Astrocyte (in vitro differentiated cells and primary cell): ENCODE data around the gene TRIM41. TPM values are rescaled to one million over a fixed set of nuclear protein-coding genes. Genes with fewer than 3 reads are reported as not detected.

Source experiments
- DNase-seq: peaks from one replicate; pipeline ENCODE4 v3.0.0-alpha.2; 2010; ENCODE audit warnings: low read depth
- FAIRE-seq: peaks from 2 replicates; lab custom pipeline; 2011; peaks lifted over from hg19 to GRCh38; lab: Jason Lieb, UNC
- H2AFZ ChIP-seq: 2 replicates; pipeline ENCODE4 v1.6.0; 2012; ENCODE audit warnings: low read depth, low read length, inconsistent platforms
- H3K27ac ChIP-seq: 2 replicates; pipeline ENCODE4 v1.5.1; 2011; ENCODE audit warnings: low read depth, low read length, inconsistent platforms
- H3K27me3 ChIP-seq: 2 replicates; pipeline ENCODE4 v1.6.0; 2011; ENCODE audit warnings: low read length, inconsistent platforms; ENCODE audit not compliant: insufficient read depth
- H3K36me3 ChIP-seq: 2 replicates; pipeline ENCODE4 v1.5.1; 2011; ENCODE audit warnings: low read length, inconsistent platforms; ENCODE audit not compliant: insufficient read depth
- H3K4me1 ChIP-seq: 2 replicates; pipeline ENCODE4 v1.5.1; 2011; ENCODE audit warnings: low read length, inconsistent platforms; ENCODE audit not compliant: insufficient read depth
- H3K4me2 ChIP-seq: 2 replicates; pipeline ENCODE4 v1.6.0; 2012; ENCODE audit warnings: low read length, inconsistent platforms
- H3K4me3 ChIP-seq: 2 replicates; pipeline ENCODE4 v1.5.1; 2011; ENCODE audit warnings: low read depth, mild to moderate bottlenecking, low read length, inconsistent platforms; ENCODE audit not compliant: insufficient read depth
- H3K79me2 ChIP-seq: 2 replicates; pipeline ENCODE4 v1.6.0; 2012; ENCODE audit warnings: mild to moderate bottlenecking, low read length, inconsistent platforms; ENCODE audit not compliant: insufficient read depth
- H3K9ac ChIP-seq: 2 replicates; pipeline ENCODE4 v1.6.0; 2012; ENCODE audit warnings: mild to moderate bottlenecking, low read length, inconsistent platforms
- H3K9me3 ChIP-seq: 2 replicates; pipeline ENCODE4 v1.5.1; 2012; ENCODE audit warnings: low read depth, mild to moderate bottlenecking, low read length, inconsistent platforms; ENCODE audit not compliant: insufficient read depth
- H4K20me1 ChIP-seq: 2 replicates; pipeline ENCODE4 v1.6.0; 2012; ENCODE audit warnings: low read length, inconsistent platforms; ENCODE audit not compliant: insufficient read depth
- H3K27ac Mint-ChIP-seq: one replicate; pipeline ENCODE4 v1.8.0; 2021; ENCODE audit warnings: mild to moderate bottlenecking, mixed read lengths; ENCODE audit not compliant: unreplicated experiment
- H3K27me3 Mint-ChIP-seq: one replicate; pipeline ENCODE4 v1.8.0; 2021; ENCODE audit warnings: low read depth, mixed read lengths; ENCODE audit not compliant: unreplicated experiment
- H3K36me3 Mint-ChIP-seq: one replicate; pipeline ENCODE4 v1.8.0; 2021; ENCODE audit warnings: low read depth, mixed read lengths; ENCODE audit not compliant: unreplicated experiment
- H3K4me1 Mint-ChIP-seq: one replicate; pipeline ENCODE4 v1.8.0; 2021; ENCODE audit warnings: low read depth, mixed read lengths; ENCODE audit not compliant: unreplicated experiment
- H3K4me3 Mint-ChIP-seq: one replicate; pipeline ENCODE4 v1.8.0; 2021; ENCODE audit warnings: mild to moderate bottlenecking, moderate library complexity, mixed read lengths; ENCODE audit not compliant: unreplicated experiment
- H3K9me3 Mint-ChIP-seq: one replicate; pipeline ENCODE4 v1.8.0; 2021; ENCODE audit warnings: mild to moderate bottlenecking, mixed read lengths; ENCODE audit not compliant: unreplicated experiment
- EZH2 ChIP-seq: IDR thresholded peaks from 2 replicates; pipeline ENCODE4 v1.6.1; 2012; ENCODE audit warnings: mild to moderate bottlenecking, low read length, inconsistent platforms; ENCODE audit not compliant: insufficient read depth
- total RNA-seq: library from RNA; stranded (reverse); gene quantifications from 2 replicates; pipeline ENCODE4 v1.2.1, GENCODE V29; 2021
- TF ChIP-seq, protein P1 (sequence below): IDR thresholded peaks from 2 replicates; pipeline ENCODE4 v1.5.1; 2011; ENCODE audit warnings: low read depth, mild to moderate bottlenecking, inconsistent platforms, low read length, moderate library complexity; ENCODE audit not compliant: insufficient read depth

The TRIM41 gene
- total RNA-seq, 1 donor from 2014 or later = 20.9 TPM

DNA sequence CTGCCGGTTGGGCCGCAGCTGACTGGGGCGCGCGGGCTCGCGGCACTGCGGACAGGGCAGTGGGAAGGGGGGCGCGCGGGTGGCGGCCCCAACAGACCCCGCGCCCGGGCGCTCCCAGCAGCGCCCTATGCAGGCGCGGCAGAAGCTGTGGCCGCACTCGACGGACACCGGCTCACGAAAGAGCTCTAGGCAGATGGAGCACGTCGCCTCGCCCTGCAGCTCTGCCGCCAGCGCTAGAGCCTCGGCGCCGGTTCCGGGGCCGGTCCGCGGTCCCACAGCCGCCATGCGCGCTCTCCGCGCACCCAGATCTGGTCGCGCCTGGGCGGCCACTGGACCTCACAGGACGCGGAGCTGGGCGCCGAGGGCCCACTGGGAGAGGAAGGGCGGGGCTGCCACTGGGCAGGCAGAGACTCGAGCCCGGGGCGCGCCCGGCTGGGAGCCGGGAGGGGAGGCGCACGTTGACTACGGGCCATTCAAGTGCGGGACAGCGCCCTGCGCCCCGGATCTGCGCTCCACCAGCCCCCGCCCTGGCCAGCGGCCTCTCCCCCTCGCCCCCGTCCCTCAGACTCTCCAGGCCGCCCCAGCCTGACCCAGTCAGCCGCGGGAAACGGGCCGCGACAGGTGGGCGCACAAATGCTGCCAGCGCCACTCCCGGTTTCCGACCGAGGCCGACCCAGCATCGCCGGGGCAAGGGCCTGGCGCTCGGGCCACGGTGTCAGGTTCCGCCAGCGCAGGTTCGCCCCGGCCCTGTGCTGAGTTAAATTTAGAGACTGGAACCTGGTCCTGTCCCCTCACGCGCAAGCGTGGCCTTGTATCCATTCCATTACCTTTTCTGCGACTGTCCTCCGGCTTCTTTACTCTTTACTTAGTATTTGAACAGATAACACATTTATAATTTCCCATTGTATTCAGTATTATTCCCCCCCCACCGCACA lies 18.0 kb upstream of the TRIM41 start, which contains the start of gene TRIM7:
Gene TRIM7 (minus strand): TSS at position 371 of the 935 bp plus-strand sequence. CDS start 86 bp downstream, at position 285.
- peaks cover 5% of the 10 kb centered on the region for H4K20me1 ChIP-seq
- H3K27me3 Mint-ChIP-seq = peaks cover 36% of the 10 kb centered on the region
- H3K9ac ChIP-seq = peak within 1 kb of the TSS; percentile 29

DNA sequence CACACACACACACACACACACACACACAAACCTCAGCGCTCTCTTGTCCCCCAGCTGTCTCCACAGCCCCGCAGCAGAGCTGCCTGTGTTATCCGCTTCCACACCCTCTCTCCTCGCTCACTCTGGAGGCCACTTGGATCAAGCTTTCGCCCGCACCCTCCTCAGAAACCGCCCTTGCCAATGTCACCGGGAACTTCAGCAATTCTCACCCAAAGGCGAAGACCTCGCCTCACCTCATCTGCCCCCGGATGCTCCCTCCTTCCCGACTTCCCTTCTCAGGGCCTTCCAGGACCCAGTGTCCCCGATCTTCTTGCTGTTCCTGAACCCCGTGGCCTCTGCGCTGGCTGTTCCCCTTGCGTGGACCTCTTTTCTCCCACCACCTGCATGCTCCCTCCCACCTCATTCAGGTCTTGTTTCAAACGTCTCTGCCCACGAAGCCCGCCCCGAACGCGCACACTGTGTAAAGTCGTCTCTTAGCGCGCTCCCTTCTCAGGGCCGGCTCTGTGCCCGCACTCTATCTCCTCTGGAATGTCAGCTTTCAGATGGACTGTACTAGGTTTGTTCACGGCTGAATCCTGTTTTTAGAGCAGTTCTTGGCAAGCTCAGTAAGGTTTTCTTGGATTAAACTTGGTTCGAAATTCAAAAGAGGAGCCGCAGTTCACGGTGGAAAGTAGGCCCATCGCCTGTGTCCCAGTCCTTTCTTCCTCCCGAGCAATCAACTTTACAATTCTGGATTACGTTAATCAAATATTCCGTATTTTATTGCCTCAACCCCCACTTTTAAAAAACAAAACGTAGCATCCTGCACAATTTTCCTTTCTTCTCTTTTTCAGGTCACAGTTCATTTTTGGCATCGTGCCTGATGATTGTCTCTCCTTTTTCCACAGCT lies 17.1 kb upstream of the TRIM41 start:
- no peaks in the 10 kb centered on the region for H3K36me3 ChIP-seq
- Mint-ChIP-seq H3K36me3 (no peaks in the 10 kb centered on the region), H3K4me1 (peaks cover 13% of the 10 kb centered on the region), H3K27me3 (peaks cover 27% of the 10 kb centered on the region), H3K9me3 (peaks cover 4% of the 10 kb centered on the region), H3K27ac (peak overlapping the region; percentile 93), H3K4me3 (peak overlapping the region; percentile 94)
- H3K27ac ChIP-seq = no peak overlapping the region
- H2AFZ ChIP-seq = peak overlapping the region; percentile 61
- H4K20me1 ChIP-seq = peaks cover 5% of the 10 kb centered on the region
- peak overlapping the region; percentile 87 for H3K4me2 ChIP-seq
- peak overlapping the region; percentile 29 for H3K9ac ChIP-seq
- peak overlapping the region; percentile 45 for H3K4me3 ChIP-seq
- H3K4me1 ChIP-seq = peaks cover 12% of the 10 kb centered on the region
- peaks cover 8% of the 10 kb centered on the region for H3K27me3 ChIP-seq
- H3K9me3 ChIP-seq = no peaks in the 10 kb centered on the region
- TF ChIP-seq, protein P1, sequence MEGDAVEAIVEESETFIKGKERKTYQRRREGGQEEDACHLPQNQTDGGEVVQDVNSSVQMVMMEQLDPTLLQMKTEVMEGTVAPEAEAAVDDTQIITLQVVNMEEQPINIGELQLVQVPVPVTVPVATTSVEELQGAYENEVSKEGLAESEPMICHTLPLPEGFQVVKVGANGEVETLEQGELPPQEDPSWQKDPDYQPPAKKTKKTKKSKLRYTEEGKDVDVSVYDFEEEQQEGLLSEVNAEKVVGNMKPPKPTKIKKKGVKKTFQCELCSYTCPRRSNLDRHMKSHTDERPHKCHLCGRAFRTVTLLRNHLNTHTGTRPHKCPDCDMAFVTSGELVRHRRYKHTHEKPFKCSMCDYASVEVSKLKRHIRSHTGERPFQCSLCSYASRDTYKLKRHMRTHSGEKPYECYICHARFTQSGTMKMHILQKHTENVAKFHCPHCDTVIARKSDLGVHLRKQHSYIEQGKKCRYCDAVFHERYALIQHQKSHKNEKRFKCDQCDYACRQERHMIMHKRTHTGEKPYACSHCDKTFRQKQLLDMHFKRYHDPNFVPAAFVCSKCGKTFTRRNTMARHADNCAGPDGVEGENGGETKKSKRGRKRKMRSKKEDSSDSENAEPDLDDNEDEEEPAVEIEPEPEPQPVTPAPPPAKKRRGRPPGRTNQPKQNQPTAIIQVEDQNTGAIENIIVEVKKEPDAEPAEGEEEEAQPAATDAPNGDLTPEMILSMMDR = no peak
- TF ChIP-seq EZH2 = no peak
- no peaks in the 10 kb centered on the region for H3K79me2 ChIP-seq
- DNase-seq (peak; percentile 23), FAIRE-seq (no peak)

More for the DNA sequence above, 18.0 kb upstream of the TRIM41 start, which contains the start of gene TRIM7:
- Mint-ChIP-seq H3K9me3 (peaks cover 4% of the 10 kb centered on the region), H3K4me3 (peak within 1 kb of the TSS; percentile 94), H3K36me3 (no peaks in the 10 kb centered on the region), H3K4me1 (peaks cover 13% of the 10 kb centered on the region), H3K27ac (peak within 1 kb of the TSS; percentile 93)
- no peak within 1 kb of the TSS for H3K27ac ChIP-seq
- peak within 1 kb of the TSS; percentile 73 for H2AFZ ChIP-seq
- H3K4me1 ChIP-seq = peaks cover 12% of the 10 kb centered on the region
- H3K4me2 ChIP-seq = peak within 1 kb of the TSS; percentile 87
- no peak for FAIRE-seq
- TF ChIP-seq, protein P1 = no peak
- peak; percentile 29 for TF ChIP-seq EZH2
- H3K36me3 ChIP-seq = no peaks in the 10 kb centered on the region
- peak within 1 kb of the TSS; percentile 55 for H3K4me3 ChIP-seq
- no peaks in the 10 kb centered on the region for H3K79me2 ChIP-seq
- DNase-seq = no peak
- no peaks in the 10 kb centered on the region for H3K9me3 ChIP-seq
- peaks cover 14% of the 10 kb centered on the region for H3K27me3 ChIP-seq
